Measurements from ENCODE around the gene PIP5K1B. TPM values are rescaled to one million over a fixed set of nuclear protein-coding genes. Genes with fewer than 3 reads are reported as not detected.

PIP5K1B gene
- total RNA-seq, 2 donors from 2014 or later: 3.9 to 7.1 TPM

DNA sequence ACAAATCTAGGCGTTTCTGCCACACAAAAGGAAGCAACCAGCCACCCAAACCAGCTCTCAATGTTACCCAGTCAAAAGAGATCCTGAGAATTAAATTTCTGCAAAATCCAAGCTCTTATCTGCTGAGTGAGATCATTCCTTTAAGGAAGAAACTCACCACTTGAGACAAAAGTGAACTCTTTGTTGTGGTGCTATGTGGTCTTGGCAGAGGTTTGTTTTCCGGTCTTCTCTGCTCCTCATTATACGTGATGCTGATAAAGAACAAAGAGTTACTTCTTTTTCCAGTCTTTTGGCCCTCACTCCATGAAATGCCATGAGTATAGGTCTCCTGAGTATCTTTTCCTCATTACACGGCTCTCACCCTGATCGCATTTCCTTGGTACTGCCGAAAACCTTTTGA, 226.8 kb downstream of the PIP5K1B start:
- DNase-seq (ENCODE audit: low spot score): no peak
- no peaks in the 10 kb centered on the region for H3K36me3 ChIP-seq
- no peaks in the 10 kb centered on the region for H3K9me3 ChIP-seq
- no peak overlapping the region for H3K4me3 ChIP-seq
- H3K4me1 ChIP-seq (ENCODE audit: control insufficient read depth in 1 of 2, low read depth in 2 of 2): no peaks in the 10 kb centered on the region
- ATAC-seq (ENCODE audit: insufficient number of reproducible peaks, low FRiP score, low read depth): no peak
- no peak overlapping the region for H3K27ac ChIP-seq
- H3K27me3 ChIP-seq (replicated peaks; ENCODE audit: insufficient read depth): no peaks in the 10 kb centered on the region
- TF ChIP-seq CTCF (IDR thresholded peaks at IDR 0.05): no peak

DNA sequence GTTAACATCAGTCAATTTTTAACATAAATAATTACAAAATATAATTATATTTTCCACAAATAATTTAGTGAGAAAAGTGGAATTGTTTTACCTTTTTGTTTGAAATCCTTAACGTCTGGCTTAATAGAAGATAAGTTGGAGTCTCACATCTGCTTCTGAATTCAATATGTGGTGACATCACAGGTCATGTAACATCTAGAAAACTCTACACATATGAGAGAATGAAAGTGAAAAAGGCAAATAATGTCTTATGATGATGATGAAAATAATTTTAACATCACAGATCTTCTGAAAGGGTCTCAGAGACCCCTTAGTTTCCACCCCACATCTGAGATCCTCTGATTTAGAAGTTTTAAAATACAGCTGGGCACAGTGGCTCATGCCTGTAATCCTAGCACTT, 227.4 kb downstream of the PIP5K1B start:
- Histone ChIP-seq H3K4me1 (ENCODE audit: control insufficient read depth in 1 of 2, low read depth in 2 of 2) (no peaks in the 10 kb centered on the region), H3K27me3 (replicated peaks; ENCODE audit: insufficient read depth) (no peaks in the 10 kb centered on the region), H3K36me3 (no peaks in the 10 kb centered on the region), H3K4me3 (no peak overlapping the region), H3K27ac (no peak overlapping the region), H3K9me3 (no peaks in the 10 kb centered on the region)
- TF ChIP-seq CTCF (IDR thresholded peaks at IDR 0.05): no peak
- DNase-seq (ENCODE audit: low spot score) (no peak), ATAC-seq (ENCODE audit: insufficient number of reproducible peaks, low FRiP score, low read depth) (no peak)

GRCh38 chr9:68933434-68934328, 228.6 kb downstream of the PIP5K1B start:
- Histone ChIP-seq H3K4me1 (ENCODE audit: control insufficient read depth in 1 of 2, low read depth in 2 of 2) (no peaks in the 10 kb centered on the region), H3K9me3 (no peaks in the 10 kb centered on the region), H3K27ac (no peak overlapping the region), H3K36me3 (no peaks in the 10 kb centered on the region), H3K4me3 (no peak overlapping the region), H3K27me3 (replicated peaks; ENCODE audit: insufficient read depth) (no peaks in the 10 kb centered on the region)
- no peak for DNase-seq (ENCODE audit: low spot score)
- ATAC-seq (ENCODE audit: insufficient number of reproducible peaks, low FRiP score, low read depth): no peak
- no peak for TF ChIP-seq CTCF (IDR thresholded peaks at IDR 0.05)

DNA sequence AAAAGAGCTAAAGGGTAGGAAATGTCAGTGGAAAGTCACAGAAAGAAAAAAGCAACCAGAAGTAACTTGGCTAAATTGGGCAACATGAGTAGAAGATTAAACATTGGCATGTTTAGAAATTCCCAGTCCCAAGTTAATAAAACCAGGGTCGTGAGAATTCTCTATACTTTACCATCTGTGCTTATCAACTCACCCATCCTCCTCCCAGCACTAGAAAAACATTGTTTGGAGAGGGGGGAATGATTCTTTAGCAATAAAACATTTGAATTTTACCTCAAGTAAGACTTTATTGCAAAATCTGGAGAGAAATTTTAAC, 229.2 kb downstream of the PIP5K1B start:
- ATAC-seq (ENCODE audit: insufficient number of reproducible peaks, low FRiP score, low read depth) (no peak), DNase-seq (ENCODE audit: low spot score) (no peak)
- Histone ChIP-seq H3K9me3 (no peaks in the 10 kb centered on the region), H3K36me3 (no peaks in the 10 kb centered on the region), H3K4me1 (ENCODE audit: control insufficient read depth in 1 of 2, low read depth in 2 of 2) (no peaks in the 10 kb centered on the region), H3K27me3 (replicated peaks; ENCODE audit: insufficient read depth) (no peaks in the 10 kb centered on the region), H3K4me3 (no peak overlapping the region), H3K27ac (no peak overlapping the region)
- no peak for TF ChIP-seq CTCF (IDR thresholded peaks at IDR 0.05)

- no peak for ATAC-seq (ENCODE audit: insufficient number of reproducible peaks, low FRiP score, low read depth)
- Histone ChIP-seq H3K27me3 (replicated peaks; ENCODE audit: insufficient read depth) (no peaks in the 10 kb centered on the region), H3K27ac (no peak overlapping the region), H3K4me3 (no peak overlapping the region), H3K36me3 (no peaks in the 10 kb centered on the region), H3K4me1 (ENCODE audit: control insufficient read depth in 1 of 2, low read depth in 2 of 2) (no peaks in the 10 kb centered on the region), H3K9me3 (no peaks in the 10 kb centered on the region)
- no peak for TF ChIP-seq CTCF (IDR thresholded peaks at IDR 0.05)
- no peak for DNase-seq (ENCODE audit: low spot score)
Observed at GRCh38 chr9:68940573-68940972, 235.5 kb downstream of the PIP5K1B start.
